ENCODE measurements around the gene PCLO. TPM values are rescaled to one million over a fixed set of nuclear protein-coding genes. Genes with fewer than 3 reads are reported as not detected.

Gene PCLO
- total RNA-seq, 1 experiment from 2014 or later = 3.1 TPM

GRCh38 chr7:82998436-82998835 lies 164.2 kb downstream of the PCLO start:
- Histone ChIP-seq H4K91ac (ENCODE audit: insufficient read length, low read depth, low read length) (no peak overlapping the region), H2AFZ (ENCODE audit: low read length) (no peak overlapping the region), H2BK5ac (ENCODE audit: insufficient read length, low read length) (no peak overlapping the region), H3K27me3 (ENCODE audit: insufficient read depth, low read length) (no peaks in the 10 kb centered on the region), H2BK15ac (ENCODE audit: low read depth, low read length) (no peak overlapping the region), H3K23ac (ENCODE audit: insufficient read length, low read depth, low read length) (no peak overlapping the region), H3K27ac (ENCODE audit: insufficient read length, low read depth, low read length) (no peak overlapping the region), H3K14ac (ENCODE audit: insufficient read depth, low read length) (no peak overlapping the region), H2AK5ac (ENCODE audit: insufficient read length, low read length) (no peak overlapping the region), H3K79me2 (ENCODE audit: insufficient read depth, low read length) (no peaks in the 10 kb centered on the region), H3K4ac (ENCODE audit: low read depth, low read length) (no peak overlapping the region), H3K79me1 (ENCODE audit: insufficient read depth, low read depth, low read length, poor library complexity, severe bottlenecking) (no peaks in the 10 kb centered on the region), H3K18ac (ENCODE audit: insufficient read length, low read depth, low read length) (no peak overlapping the region), H4K8ac (replicated peaks; ENCODE audit: insufficient read length, low read depth, low read length) (no peak overlapping the region), H3K23me2 (ENCODE audit: insufficient read length, low read depth, low read length, poor library complexity, severe bottlenecking) (no peaks in the 10 kb centered on the region), H4K5ac (ENCODE audit: insufficient read length, low read depth, low read length) (no peak overlapping the region), H4K20me1 (ENCODE audit: control insufficient read depth, insufficient read depth, insufficient read length) (no peaks in the 10 kb centered on the region), H3K56ac (ENCODE audit: insufficient read length, low read depth, low read length) (no peak overlapping the region), H3K9ac (ENCODE audit: extremely low read depth, insufficient read length, low read length) (no peak overlapping the region), H3K4me1 (ENCODE audit: insufficient read depth, low read length) (no peaks in the 10 kb centered on the region), H2BK120ac (ENCODE audit: low read depth, low read length, poor library complexity, severe bottlenecking) (no peak overlapping the region), H3K9me3 (ENCODE audit: control insufficient read depth, low read depth, low read length) (no peaks in the 10 kb centered on the region), H2BK12ac (ENCODE audit: insufficient read length, low read depth, low read length) (no peak overlapping the region), H2BK20ac (ENCODE audit: low read depth, low read length, poor library complexity, severe bottlenecking) (no peak overlapping the region), H3K4me2 (ENCODE audit: insufficient read depth, insufficient read length, low read length) (no peak overlapping the region), H3T11ph (ENCODE audit: low read length) (no peak overlapping the region)
- Mint-ChIP-seq H3K27ac (peak overlapping the region in 1 of 3 experiments; percentile 12; a peak in 2 of 7 replicates), H3K36me3 (ENCODE audit: insufficient read depth in 1 of 3, low read depth in 3 of 3) (peaks cover 8 to 10% (median 9%) of the 10 kb centered on the region in 3 experiments; a peak in 6 of 7 replicates), H3K9me3 (peaks cover 8 to 9% of the 10 kb centered on the region in 2 experiments), H3K4me1 (no peaks in the 10 kb centered on the region), H3K4me3 (no peak overlapping the region), H3K27me3 (ENCODE audit: low read depth) (no peaks in the 10 kb centered on the region)
- DNase-seq = no peak
- no peak for TF ChIP-seq CTCF (conservative IDR thresholded peaks at IDR 0.05)
